GM10248 (cell line): ENCODE results near the gene ELFN1.

ENCODE experiments used
- CTCF ChIA-PET: fragments of 300-600 bp; sonication (Branson Sonifier 250); formaldehyde crosslinking; extraction: SDS; loops from one replicate; lab custom pipeline; 2021; ENCODE audit warnings: antibody characterized with exemption; lab: Yijun Ruan, JAX
- POLR2A ChIA-PET: fragments of 350-650 bp; sonication (Branson Sonifier 250); formaldehyde crosslinking; extraction: SDS; loops from one replicate; lab custom pipeline; 2020; ENCODE audit warnings: antibody characterized with exemption; lab: Yijun Ruan, JAX
- DNase-seq: peaks from one replicate; pipeline ENCODE4 v3.0.0; 2012; ENCODE audit errors: extremely low spot score
- CTCF ChIP-seq: IDR thresholded peaks from 2 replicates; pipeline ENCODE4 v1.5.1; 2012; ENCODE audit warnings: mild to moderate bottlenecking, low read depth; ENCODE audit errors: extremely low read depth, missing control alignments, control extremely low read depth

The ELFN1 gene

DNA sequence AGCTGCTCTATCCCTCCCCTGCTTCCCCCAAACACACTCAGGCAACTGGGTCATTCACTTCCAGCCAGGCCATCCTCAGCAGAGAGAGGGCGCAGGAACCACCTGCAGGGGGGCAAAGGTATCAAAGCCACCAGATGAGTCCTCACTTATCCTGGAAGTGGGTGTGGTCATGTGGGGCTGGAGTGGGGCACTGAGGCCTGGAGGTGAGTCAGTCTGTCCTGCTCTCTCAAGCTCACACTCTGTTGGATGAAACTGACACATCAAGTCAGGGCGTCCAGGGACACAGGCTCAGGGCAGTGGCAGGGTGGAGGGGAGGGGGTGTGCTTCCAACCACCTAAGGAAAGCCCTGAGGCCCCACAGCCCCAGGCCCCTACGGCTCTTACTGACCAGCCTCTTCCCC is 8.0 kb upstream of the ELFN1 start:
- TF ChIP-seq CTCF, result no peak
- no peak for DNase-seq
- ChIA-PET POLR2A (no interaction called here), CTCF (interaction anchor here (1.2 to 1.4 kb wide), 2 partner anchors 548 to 686 kb away, joined by 3 to 4 read pairs; no protein-coding TSS in a partner anchor)

- POLR2A ChIA-PET, result no interaction called here
- no peak for TF ChIP-seq CTCF
- DNase-seq, result no peak
- CTCF ChIA-PET, result interaction anchor here (1.2 to 1.4 kb wide), 3 partner anchors 10 to 685 kb away, joined by 3 to 5 read pairs (median 4); no protein-coding TSS in a partner anchor
Measured at GRCh38 chr7:1662767-1663166, 7.3 kb upstream of the ELFN1 start.

DNA sequence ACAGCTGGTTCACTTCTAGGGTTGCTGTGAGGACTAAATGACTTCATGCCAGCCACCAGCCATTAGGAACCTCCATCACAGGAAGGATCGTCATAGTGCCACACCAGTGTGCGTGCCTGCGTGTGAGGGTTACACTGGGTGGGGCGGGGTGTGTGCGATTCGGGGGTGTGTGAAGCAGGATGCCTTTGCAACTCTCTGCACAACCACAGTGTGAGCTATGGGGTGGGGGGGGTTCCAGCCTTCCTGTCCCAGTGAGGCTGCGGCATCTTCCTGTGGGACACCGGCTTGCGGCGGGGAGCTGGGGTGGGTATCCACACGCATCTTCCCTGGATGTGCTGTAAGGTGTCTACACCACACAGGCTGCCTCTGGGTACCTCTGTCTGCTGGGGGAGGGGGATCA is 6.9 kb upstream of the ELFN1 start:
- TF ChIP-seq CTCF, result no peak
- ChIA-PET POLR2A (no interaction called here), CTCF (interaction anchor here (1.4 kb wide), 2 partner anchors 10 to 546 kb away, joined by 4 to 5 read pairs; no protein-coding TSS in a partner anchor)
- DNase-seq, result no peak

DNA sequence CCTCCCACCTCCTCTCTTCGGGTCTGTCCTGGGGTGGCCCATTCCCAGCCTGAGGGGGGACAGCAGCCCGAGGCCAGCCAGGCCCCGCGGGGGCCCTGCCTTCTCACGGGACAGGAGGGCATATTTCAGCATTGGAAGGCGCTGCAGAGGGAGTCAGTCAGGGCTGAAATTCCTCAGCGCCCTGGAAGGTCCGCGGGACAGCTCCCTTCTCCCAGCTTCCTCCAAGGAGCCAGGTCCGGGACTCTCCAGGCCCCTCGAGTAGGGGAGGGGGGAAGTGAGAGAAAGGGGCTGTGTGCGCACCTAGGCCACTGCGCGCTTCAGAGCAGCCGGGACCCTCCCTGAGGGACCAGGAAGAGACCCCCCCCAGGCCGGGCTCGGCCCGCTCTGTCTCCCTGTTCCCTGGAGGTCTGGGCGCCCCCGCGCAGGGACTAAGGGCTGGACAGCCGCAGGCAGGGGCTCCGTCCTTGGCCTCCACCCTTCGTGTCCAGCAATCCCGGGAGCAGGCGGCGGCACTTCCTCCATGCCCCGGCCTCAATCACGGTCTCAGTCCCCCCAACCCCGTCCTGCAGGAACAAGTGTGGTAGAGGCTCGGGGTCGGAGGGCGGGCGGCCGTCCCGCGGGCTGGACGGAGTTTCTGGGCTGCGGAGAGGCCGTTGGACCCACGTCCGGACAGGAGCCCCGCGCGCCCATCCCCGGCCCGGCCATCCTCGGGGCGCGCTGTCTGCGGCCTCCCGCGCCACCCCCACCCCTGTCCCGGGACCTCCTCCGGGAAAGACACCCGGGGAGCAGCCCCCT is 6.0 kb upstream of the ELFN1 start:
- CTCF ChIA-PET, result interaction anchor here (0.6 to 1.4 kb wide), 2 partner anchors 11 to 545 kb away, joined by 3 to 5 read pairs; no protein-coding TSS in a partner anchor
- TF ChIP-seq CTCF, result no peak
- no peak for DNase-seq
- POLR2A ChIA-PET, result no interaction called here

- peak; percentile 81 for TF ChIP-seq CTCF
- POLR2A ChIA-PET, result no interaction called here
- DNase-seq, result peak; percentile 79
- CTCF ChIA-PET, result interaction anchor here (0.6 kb wide), 1 partner anchor 544 kb away, joined by 3 read pairs; no protein-coding TSS in a partner anchor
Measured at GRCh38 chr7:1664711-1665548, 5.1 kb upstream of the ELFN1 start.
